GM19372 (cell line): ENCODE results near the gene ZNRF3.
"Not testable (repeated sequence)": the region's sequence is repeated elsewhere in the genome, so short reads cannot be mapped to it uniquely, and the experiment has no call there.

Experiments
- ATAC-seq: cut with Tn5 transposase; IDR thresholded peaks from one replicate; pipeline ENCODE4 v1.9.1; 2021; ENCODE audit warnings: mild to moderate bottlenecking, low read depth, moderate library complexity; ENCODE audit not compliant: unreplicated experiment

Gene ZNRF3

DNA sequence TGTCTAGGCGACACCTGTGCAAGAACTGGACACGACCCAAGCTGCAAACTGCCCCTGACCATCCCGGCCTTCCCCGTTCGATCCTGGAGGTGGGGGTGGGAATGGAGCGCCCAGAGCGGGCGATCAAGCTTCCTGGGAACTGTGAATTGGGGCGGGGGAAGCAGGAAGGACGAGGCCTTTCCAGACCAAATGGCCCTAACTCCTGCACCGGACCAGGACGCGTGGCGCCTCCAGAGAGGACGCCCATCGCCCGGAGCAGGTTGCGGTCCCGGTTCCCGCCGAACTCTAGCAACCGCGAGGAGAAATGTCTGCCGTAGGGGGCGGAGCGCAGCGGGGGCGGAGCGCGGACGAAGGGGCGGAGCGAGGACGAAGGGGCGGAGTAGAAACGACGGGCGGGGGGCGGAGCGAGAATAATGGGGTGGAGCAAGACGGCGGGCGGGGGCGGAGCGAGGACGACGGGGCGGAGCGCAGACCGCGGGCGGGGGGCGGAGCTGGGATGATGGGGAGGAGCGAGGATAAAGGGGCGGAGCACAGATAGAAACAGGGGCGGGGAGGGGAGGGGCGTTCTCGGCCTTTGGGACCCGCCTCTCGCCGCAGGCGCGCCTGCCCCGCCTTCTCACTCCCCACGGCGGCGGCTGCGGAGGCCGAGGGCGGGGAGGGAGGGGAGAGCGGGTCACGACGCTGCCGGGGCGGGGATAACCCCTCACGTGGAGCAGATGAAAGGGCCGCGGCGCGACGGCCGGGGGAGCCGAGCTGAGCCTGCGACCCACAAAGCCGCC lies at the start of gene ZNRF3:
Gene ZNRF3, plus strand, starts transcription at position 695 of the 779 bp plus-strand sequence. CDS start 195 bp downstream, outside the sequence.
- no peak for ATAC-seq

DNA sequence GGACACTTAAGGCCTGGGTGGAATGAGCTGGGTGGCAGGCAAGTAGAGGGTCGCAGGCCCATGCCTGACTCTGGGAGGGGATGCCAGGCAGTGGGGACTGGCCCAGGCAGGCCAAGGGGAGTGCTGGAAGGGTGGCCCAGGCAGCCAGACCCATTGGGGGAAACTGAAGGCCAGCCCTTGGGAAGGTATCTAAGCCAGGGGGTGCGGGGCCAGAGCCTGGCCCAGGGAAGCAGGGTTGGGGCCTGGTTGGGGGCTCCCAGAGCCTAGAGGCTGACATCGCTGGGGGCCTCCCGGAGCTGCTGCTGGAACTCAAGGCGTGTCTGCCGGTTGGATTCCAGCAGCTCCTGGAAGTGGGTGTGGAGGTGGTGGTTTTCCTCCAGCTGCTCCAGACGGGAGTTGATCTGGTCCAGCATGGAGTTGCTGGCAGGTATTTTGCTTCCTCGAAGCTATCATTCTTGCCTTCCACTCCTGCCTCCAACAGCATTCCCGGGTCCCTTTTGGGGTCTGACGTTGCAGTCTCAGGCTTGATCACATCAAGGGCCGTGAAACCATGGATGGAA lies 47.7 kb upstream of the ZNRF3 start:
- ATAC-seq = no peak

DNA sequence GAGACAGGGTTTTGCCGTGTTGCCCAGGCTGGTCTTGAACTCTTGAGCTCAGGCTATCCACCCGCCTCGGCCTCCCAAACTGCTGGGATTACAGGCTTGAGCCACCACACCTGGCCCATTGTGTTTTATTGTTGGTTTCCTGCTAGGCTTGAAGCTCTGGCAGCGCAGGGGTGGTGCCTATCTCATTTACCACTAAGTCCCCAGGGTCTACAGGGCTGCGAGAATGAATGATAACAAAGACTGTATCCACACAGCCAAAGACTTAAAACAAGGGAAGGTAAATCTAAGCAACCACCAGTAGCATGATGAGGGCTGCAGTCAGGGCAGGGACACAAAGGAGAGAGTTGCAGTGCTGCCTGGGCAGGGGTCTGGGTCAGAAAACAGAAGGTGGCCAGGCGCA lies 45.7 kb upstream of the ZNRF3 start:
- no peak for ATAC-seq

DNA sequence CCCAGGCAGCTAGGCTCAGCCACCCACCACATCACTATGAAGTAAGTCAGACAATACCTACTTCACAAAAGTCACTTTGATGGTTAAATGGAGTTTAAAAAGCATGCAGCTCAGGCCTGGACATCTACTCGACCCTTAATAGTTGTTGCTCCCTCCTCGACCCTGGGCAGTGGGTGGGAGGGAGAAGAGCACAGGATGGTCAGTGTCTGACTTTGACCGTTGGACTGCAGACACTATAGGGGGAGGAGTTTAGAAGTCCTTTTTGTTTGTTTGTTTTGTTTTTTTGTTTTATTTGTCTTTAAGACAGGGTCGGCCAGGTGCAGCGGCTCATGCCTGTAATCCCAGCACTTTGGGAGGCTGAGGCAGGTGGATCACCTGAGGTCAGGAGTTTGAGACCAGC lies 44.4 kb upstream of the ZNRF3 start:
- no peak for ATAC-seq

DNA sequence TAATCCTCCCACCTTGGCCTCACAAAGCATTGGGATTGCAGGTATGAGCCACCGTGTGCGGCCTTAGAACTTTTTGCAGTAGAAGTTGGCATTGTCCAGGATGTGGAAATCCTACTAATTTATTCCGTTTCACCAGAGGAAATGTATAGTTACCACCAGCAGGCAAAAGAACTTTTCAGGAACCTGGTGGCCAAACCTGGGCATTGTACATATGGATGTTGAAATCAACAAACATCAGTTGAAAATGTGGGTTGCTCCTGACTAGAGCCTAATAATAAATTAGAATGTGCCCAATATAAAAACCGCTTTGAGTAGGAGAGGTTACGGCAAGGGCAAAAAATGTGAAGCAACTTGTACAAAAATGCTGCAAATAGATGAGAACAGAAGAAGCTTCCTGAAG lies 42.3 kb upstream of the ZNRF3 start:
- ATAC-seq = no peak

DNA sequence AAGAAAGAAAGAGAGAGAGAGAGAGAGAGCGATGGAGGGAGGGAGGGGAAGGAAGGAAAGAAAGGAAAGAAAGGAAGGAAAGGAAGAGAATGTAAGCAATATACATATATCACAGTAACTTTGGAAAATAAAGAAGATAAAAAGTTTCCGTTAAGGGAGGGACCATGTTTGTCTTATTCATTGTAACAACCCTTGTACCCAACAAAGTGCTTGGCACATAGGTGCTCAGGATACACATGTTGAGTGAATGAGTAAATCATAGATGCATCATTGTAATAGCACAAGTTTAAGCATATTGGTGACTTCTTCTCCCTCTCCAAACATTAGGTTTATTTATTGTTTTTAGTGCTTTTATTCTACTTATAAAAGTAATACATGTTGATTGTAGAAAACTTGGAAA lies 39.7 kb upstream of the ZNRF3 start:
- ATAC-seq = no peak

DNA sequence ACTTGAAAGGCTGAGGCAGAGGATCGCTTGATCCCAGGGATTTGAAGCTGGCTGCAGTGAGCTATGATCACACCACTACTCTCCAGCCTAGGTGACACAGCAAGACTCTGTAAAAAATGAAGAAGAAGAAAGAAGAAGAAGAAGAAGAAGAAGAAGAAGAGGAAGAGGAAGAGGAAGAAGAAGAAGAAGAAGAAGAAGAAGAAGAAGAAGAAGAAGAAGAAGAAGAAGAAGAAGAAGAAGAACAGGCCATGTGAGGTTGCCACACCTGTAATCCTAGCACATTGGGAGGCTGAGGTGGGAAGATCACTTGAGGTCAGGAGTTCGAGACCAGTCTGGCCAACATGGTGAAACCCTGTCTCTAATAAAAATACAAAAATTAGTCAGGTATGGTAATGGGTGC lies 39.1 kb upstream of the ZNRF3 start:
- not testable (repeated sequence) for ATAC-seq

DNA sequence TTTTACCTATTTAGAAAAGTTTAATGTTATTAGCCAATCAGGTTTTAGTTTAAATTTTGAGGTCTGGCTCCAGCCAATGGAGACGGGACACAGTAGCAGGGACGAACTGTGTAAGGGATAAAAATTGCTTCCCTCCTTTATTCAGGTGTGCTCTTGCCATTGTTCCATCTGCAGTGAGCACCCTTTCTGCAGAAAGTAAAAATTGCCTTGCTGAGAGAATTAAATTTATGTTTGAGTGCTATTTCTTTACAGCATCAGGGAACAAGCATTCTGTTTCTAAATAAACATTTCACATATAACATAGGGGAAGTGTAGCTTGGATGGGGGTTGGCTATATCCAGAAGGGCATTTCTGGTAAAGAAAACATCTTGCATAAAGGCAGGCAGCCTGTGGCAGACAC lies 36.4 kb upstream of the ZNRF3 start:
- ATAC-seq = no peak

DNA sequence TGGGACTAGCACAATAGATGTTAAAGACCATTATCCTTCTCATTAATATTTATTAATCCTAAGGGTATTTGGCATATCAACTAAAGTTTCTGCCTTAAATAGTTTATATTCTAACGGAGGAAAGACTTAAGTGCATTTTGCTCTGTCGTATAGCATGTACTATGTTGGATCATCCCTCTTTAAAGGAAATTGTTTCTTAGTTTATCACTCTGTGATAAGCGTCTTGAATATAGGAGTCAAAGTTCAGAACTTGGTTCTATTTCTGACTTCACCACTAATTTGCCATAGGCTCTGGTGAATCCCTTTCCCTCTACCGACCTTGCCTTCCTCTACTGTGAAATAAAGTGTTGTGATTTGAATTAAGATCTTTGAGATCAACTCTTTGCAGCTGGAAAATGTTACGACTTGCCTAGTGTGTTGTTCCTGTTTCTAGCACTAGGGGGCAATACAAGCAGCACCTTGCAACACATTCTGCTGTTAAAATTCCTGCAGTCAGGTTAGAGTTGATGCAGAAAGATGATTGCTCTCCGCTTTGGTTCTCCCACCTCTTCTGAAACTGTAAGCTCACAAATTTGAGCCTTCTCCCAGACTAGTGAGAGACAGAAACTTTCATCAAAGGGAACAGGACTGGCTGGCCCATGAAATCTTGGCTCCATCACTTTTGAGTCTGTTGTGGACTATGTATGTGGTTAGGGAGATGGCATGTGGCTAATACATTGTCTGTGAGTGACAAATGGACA lies 27.8 kb upstream of the ZNRF3 start:
- ATAC-seq = no peak

DNA sequence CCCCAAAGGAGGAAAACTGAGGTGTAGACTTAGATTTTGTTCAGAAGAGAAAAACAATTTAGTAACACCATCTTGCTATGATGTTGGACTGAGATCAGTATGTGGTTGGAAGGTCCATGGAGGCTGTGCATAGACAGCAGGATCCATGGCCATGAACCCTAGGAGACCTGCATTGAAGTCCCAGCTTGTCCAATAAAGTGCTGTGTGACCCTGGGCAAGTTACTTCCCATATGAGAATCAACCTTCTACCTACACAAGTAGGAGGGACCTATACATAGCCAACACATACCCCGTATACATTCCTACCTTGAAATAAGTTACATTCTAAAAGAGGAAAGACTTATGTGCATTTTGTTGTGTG lies 27.3 kb upstream of the ZNRF3 start:
- ATAC-seq = no peak

DNA sequence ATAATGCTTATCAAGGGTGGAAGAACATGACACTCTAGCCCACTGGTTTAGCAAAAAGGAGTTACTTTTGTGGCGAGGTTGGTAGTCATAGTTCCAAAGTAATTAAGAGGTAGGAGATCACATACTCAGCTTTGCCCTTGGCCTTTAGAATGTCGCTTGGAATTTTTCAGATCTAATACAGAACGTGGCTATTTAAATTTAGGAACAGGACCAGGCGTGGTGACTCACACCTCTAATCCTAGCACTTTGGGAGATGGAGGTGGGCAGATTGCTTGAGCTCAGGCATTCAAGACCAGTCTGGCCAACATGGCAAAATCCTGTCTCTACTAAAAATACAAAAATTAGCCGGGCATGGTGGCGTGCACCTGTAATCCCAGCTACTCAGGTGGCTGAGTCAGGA lies 26.1 kb upstream of the ZNRF3 start:
- no peak for ATAC-seq

DNA sequence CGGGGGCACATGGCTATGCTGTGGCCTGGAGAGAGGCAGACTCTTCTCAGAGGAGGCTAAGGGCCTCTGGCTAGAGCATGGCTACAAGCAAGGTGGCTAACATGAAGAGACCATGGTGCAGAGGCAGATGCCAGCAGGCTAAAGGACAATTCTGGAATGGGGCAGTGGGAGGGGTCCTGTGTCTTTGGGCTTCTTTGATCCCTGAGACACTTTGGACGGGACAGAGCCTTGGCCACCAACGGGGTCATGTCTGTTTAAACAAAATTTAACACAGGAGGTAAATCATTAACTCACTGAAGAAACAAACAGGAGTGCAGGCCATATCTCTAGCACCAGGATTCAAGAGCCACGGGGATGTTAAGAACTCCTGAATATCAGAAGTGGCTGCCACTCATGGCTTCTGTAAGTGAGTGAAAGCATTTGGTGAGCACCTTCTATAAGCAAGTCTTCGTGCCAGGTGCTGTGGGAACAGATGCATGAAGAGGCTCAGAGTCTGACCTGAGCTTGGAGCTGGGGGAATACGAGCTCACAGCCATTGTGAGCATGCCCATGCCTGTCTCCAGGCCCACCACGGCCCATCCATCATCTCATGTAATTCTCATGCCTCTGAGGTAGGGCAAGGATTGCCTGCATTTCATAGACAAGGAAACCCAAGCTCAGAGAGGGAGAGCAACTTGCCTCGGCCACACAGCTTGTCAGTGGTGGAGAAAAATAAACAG lies 18.3 kb upstream of the ZNRF3 start:
- no peak for ATAC-seq

DNA sequence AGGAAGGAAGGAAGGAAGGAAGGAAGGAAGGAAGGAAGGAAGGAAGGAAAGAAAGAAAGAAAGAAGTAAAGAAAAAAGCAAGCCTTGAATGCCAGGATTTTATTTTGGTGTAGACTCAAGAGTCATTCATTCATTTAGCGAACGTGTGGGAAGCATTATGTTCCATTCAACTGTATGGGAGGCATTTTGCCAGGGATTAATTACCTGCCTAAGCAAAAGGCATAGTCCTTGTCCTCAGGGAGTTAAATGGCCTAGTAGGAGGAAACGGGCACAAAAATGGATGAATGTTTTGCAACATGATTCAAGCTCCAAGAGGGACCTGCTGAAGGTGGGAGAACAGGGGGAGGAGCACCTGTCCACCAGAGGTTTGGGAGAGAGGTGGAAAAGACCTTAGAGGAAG lies 16.2 kb upstream of the ZNRF3 start:
- no peak for ATAC-seq

DNA sequence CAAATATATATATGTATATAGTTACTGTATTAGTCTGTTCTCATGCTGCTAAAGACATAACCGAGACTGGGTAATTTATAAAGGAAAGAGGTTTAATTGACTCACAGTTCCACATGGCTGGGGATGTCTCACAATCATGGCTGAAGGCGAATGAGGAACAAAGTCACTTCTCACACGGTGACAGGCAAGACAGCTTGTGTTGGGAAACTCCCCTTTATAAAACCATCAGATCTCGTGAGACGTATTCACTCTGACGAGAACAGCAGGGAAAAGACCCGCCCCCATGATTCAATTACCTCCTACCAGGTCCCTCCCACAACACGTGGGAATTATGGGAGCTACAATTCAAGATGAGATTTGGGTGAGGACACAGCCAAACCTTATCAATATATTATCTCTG lies 15.0 kb upstream of the ZNRF3 start:
- not testable (repeated sequence) for ATAC-seq

DNA sequence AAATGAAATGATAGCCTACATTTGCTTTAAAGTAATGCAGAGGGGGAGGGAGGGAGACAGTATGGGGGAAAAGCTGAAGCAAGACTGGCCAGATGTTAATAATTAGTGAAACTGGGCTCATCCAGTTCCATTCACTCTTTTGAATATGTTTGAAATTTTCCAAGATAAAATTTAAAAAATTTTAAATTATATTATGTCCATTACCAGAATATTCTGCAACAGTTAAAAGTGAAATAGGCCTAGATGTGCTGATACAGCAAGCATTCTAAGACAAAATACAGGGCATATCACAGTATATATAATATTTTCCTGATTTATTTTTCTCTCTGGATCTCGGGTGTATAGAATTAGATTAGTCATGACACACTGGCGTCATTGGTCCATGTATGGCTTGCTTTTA lies 13.6 kb upstream of the ZNRF3 start:
- no peak for ATAC-seq

DNA sequence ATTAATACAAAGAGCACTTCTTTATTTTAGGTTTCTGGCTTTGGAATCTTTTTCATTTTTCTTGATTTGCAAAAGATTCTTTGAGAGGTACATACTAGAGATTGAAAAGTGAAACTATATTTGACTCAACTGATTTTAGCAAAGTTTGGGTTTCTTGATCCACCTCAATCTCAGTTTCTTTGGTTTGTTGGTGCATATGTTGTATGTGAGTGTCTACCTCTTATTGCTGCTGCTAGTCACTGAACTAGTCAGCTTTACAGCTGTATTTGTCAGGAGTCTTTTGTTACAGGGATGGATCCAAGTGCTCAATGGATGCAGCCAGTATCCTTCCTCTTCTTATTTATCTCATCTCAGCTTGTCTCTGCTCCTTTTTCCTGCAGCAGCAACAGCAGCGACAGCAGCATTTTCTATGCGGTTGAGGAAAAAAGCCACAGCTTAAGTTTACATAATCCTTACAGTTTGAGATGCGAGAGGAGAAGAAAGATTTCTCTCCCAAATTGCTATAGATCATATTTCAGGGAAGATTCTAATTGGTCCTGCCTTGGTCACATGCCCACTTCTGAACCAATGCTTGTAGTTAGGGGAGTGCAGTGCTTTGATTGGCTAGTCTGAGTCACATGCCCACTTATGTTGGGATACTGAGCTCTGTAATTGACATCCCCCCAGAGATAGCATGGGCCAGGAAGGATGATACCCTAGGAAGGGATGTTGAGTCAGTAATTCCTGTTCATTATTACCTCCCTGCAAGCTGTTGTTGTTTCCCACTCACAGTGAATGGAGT lies 10.0 kb upstream of the ZNRF3 start:
- no peak for ATAC-seq

DNA sequence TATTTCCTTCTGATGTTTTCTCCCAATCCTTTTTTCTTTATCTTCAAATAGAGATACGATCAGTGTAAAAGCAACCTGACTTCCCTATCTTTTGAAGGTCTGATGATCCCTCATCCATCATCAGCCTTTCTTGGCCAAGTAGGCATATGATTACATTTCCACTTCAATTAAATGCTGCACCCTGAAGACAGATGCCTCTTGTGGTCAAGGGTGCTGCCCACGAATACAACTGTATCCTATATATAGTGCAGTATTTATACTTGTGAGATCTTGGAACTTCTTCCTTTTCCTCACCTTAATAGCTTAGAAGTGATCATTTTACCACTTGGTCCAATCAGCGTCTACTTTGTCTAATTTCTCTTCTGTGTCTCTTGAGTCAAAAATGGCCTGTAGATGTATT lies 9.3 kb upstream of the ZNRF3 start:
- ATAC-seq = no peak

DNA sequence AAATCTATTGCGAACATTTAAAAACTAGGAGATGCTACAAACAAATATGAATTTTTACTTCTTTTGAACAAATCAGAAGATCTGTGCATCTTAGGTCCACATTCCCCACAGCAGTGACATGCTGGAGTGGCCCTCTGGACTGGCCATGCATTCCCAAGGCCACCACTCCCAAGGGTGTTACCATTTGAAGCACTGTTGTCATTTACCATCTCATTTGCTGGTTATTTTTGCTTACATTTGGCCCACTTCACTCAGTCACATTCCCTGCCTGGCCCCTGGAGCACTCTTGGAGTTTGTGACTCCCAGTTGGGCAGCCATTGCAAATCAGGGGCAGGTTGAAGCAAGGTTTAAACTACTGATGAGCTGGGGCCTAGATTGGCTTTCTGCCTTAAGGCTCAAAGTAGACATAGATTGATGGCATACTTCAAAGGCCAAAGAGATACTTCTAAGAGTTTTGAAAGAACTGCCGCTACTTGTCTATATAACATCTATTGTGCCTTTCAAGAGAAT lies 8.5 kb upstream of the ZNRF3 start:
- ATAC-seq = no peak

DNA sequence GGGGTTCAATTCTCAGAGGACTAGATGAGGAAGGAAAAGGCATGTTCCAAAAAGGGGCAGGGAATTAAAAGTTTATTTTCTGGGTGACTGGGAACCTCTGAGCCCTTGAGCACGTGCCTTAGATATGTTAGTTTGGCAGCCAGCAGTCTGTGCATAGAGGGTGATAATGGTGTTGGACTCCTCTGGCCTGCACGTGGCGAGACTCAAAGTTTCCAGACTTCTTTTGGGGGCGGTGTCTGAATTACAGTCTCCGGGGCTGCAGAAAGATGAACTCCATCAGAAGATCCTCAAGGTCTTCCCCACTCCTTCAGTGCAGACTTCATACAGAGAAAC lies 861 bp upstream of the ZNRF3 start:
- no peak for ATAC-seq

DNA sequence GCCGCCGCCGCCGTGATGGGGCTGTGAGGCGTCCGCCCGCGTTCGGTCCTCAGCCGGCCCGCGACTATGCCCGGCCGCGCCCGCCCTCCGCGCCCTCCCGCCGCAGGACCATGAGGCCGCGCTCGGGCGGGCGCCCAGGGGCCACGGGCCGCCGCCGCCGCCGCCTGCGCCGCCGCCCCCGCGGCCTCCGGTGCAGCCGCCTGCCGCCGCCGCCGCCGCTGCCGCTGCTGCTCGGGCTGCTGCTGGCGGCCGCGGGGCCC lies 215 bp downstream of the ZNRF3 start:
- ATAC-seq = no peak
